AG08396 (cell line): Measurements from ENCODE around the gene CERS1.
A peak's percentile ranks its signal among the peaks of the same experiment; 100 is the strongest.

Experiments
- DNase-seq: peaks from one replicate; pipeline ENCODE4 v3.0.0; 2012; ENCODE audit warnings: low spot score, mixed read lengths

Gene CERS1, protein sequence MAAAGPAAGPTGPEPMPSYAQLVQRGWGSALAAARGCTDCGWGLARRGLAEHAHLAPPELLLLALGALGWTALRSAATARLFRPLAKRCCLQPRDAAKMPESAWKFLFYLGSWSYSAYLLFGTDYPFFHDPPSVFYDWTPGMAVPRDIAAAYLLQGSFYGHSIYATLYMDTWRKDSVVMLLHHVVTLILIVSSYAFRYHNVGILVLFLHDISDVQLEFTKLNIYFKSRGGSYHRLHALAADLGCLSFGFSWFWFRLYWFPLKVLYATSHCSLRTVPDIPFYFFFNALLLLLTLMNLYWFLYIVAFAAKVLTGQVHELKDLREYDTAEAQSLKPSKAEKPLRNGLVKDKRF

DNA sequence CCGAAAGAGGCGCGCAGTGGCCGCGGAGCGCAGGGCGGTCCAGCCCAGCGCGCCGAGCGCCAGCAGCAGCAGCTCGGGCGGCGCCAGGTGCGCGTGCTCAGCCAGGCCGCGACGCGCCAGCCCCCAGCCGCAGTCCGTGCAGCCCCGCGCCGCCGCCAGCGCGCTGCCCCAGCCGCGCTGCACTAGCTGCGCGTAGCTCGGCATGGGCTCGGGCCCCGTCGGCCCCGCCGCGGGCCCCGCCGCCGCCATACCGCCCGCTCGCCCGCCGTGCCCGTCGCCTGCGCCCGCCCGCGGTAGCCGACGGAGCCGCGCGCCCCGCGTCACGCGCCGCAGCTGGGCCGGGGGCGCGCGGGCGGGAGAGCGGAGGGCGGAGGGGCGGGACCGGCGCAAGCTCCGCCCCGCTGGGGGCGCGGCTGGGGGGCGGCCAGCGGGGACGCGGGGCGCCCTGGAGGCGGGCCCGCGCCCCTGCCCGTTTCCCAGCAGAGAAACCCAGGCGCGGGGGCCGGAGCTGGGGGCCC lies at the start of gene CERS1:
Gene CERS1, minus strand, starts transcription at position 335 of the 518 bp plus-strand sequence. Its CDS starts 86 bp downstream, at position 249.
- peak; percentile 60 for DNase-seq

DNA sequence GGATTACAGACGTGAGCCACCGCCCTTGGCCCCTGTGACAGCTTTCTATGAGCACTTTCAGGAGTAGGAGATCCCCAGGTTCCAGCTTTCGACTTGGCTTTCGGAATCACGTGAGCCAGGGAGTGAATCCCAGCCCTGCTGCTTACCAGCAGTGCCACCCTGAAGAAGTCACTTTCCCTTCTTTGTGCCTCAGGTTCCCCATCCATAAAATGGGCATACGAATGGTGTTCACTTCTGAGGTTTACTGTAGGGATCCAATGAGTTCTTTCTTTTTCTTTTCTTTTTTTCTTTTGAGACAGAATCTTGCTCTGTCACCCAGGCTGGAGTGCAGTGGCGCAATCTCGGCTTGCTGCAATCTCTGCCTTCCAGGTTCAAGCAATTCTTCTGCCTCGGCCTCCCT lies 49.3 kb upstream of the CERS1 start:
- DNase-seq, result no peak

DNA sequence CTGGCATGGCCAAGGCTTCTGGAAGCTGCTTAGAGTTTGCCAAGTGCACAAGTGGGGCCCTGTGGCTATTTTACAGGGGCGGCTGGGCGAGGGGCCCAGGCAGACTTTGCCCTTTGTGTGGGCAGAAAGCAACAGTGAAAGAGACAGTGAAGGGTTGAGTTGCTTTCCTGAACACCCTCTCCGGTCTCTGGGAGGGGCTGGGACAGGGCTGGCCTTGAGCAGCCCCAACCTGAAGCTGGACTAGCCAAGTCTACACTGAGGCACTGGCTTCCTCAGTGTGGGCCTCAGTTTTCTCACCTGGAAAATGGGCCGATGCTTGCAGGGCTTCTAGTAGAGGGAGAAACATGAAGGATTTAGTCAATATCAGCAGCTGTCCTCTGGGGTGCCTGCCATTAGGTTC lies 47.5 kb upstream of the CERS1 start:
- no peak for DNase-seq

GRCh38 chr19:18942692-18943091 lies 46.7 kb upstream of the CERS1 start:
- DNase-seq, result no peak

DNA sequence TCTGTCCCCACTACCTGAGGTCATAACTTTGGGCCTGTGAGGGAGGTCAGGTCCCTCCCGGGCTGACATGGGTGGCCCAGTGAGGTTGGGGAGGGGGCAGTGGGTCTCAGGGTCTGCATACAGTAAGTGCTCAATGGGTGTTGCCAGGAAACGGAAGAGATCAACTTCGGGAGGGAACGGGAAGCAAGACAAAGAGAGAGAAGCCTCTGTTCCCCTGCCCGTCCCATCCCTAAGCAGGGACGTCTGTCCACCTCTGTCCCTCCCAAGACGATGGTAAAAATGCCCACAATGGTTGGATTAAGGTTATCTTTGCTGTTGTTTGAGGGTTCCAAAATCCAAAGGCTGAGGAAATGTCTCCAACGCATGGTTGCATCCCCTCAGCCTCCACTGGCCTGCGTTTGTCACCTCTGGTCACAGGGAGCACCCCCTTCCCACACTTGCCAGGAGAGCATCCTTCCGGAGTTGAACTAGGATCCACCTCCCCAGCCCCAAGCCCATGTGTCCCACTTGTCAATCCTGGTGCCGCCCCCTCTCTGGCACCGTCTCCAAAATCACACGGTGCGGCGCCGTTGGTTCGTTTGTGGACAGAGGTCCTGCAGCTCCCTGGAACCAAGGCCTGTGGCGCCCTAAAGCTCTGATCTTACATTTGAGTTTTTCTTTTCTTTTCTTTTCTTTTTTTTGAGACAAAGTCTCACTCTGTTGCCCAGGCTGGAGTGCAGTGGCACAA lies 45.8 kb upstream of the CERS1 start:
- DNase-seq, result no peak

DNA sequence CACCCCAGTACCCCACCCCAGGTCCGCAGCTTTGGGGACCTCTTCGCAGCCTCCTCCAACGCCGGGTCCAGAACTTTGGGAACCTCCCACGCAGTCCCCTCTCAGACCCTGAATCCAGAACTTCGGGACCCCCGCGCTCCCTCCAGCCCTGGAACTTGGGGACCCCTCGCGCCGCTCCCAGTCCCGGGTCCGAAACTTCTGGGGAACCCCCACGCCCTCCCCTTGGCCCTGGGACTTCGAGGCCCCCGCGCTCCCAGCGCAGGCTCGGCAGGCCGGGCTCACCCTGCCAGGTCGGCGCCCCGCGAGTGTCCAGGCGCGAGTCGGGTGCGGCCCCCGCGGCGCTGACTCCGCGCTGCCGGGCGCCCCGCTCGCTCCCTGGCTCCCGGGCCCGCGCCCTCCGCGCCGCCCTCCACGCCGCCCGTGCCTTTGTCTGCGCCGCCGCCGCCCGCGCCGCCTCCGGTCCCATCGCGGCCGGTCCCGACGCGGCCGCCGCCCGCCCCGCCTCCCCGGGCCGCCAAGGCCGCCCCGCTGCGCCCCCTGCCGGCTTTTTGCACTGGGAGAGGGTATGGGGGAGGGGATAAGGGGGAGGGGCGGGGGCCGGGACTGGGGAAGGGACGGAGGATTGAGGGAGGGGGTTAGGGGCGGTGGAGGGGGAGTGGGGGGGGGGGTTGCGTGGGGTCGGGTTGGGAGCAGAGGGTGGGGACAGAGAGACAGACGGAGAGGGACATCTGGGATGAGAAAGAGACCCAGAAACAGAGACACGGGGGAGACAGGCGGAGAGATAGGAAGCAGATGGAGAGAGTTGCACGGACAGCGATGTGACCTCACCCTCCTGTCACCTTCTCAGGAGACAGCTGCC lies 45.0 kb upstream of the CERS1 start, which contains the start of gene HOMER3:
Gene HOMER3, minus strand, starts transcription at position 449 of the 859 bp plus-strand sequence. CDS start 2,235 bp downstream, outside the sequence.
- peak; percentile 95 for DNase-seq

DNA sequence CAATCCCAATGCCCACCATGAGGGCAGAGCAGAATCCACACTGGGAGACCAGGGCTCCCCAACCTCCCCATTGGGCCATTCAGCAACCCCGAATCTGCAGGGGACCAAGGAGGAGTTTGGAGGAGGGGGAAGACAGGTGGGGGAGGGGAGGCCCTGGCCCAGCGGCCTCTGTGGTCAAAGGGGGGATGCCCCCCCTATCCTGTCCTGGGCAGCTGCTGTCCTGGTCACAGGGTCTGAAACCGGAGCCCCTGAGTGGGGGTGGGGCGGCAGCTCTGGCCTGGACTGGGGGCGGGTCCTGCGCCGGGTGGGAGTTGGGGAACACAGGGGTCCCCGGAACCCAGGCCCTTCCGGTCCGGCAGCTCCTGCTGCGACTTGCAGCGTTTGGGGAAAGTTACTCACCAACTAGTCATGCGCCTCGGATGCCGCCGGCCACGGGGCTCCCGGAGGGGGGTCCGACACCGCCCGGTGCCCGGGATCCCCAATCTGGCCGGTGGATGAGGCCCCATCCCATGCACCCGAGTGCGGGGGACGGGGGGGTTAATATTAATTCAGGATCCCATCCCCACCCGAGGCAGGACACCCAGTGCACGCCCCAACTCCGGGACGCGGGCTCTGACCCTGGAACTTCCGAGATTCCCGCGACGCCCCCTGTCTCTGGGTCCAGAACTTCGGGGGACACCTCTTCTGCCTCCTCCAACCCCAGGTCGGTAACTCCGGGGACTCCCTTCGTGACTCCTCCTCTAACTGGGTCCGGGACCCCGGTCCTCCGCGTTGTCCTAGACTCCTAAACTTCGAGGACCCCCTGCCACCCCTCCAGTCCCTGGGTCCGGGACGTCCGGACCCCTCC lies 44.2 kb upstream of the CERS1 start:
- DNase-seq, result peak; percentile 86

DNA sequence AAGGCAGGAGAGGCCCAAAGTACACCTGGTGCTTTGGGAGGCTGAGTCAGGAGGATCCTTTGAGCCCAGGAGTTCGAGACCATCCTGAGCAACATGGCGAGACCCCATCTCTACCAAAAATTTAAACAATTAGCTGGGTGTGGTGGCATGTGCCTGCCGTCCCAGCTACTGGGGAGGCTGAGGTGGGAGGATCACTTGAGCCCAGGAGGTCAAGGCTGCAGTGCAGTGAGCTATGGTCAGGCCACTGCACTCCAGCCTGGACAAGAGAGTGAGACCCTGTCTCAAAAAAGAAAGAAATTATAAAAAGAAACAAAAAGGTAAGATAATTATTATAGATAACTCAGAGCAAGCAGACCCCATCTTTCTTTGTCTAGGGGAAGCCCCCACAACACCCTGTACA lies 43.2 kb upstream of the CERS1 start:
- no peak for DNase-seq

GRCh38 chr19:18933297-18933696 lies 37.3 kb upstream of the CERS1 start:
- no peak for DNase-seq

GRCh38 chr19:18932216-18932841 lies 36.4 kb upstream of the CERS1 start:
- peak; percentile 91 for DNase-seq

GRCh38 chr19:18931316-18932162 lies 35.6 kb upstream of the CERS1 start:
- no peak for DNase-seq

GRCh38 chr19:18929311-18929710 lies 33.4 kb upstream of the CERS1 start:
- no peak for DNase-seq

DNA sequence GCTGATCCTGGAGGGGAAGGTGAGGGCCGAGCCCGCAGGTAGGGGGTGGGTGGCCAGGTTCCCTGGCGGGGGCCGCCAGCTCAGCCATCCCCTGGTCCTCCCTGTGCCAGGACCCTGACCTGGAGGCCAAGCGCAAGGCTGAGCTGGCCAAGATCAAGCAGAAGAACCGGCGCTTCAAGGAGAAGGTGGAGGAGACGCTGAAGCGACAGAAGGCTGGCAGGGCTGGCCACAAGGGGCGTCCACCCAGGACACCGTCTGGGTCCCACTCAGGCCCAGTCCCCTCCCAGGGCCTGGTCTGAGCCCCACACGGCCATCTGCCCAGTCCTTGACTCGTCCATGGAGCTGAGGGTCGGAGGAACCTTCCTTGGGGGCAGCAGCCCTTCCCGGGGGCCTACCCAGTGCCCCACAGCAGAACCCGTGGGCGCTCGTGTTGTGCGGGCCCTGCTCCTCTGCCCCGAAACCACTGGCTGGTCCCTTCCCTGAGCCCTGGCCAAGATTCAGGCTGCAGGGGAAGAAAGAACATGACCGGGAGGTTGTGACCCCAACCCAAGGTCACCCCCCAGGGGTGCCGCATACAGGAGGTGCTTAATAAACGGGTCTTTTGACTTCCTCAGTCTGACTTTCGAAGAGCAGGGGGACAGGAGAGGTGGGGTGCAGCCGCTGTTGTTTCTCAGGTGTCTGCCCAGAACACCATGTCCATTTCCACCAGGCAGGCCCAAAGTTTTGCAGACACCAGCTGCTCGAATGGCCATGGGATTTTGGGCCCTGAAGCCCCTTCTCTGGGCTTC lies 32.3 kb upstream of the CERS1 start:
- no peak for DNase-seq

DNA sequence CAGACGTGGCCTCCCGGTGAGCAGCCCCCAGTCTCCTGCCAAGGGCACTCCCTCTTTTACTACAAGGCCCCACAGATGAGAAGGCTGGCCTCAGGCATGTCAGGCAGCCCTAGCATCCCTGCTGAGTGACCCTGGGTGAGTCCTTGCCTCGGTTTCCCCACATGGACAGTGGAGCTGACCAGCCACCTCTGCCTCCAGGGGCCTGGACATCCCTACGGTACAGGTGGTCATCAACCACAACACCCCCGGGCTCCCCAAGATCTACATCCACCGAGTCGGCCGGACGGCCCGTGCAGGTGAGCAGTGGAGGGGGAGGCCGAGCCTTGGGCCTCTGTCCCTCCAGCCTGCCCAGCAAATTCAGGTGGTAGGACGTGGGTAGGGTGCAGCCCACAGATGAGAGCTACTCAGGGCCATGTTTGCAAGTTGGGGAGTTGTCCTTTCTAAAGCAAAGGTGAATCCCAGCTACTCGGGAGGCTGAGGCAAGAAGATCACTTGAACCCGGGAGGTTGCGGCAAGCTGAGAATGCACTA lies 28.8 kb upstream of the CERS1 start:
- no peak for DNase-seq

DNA sequence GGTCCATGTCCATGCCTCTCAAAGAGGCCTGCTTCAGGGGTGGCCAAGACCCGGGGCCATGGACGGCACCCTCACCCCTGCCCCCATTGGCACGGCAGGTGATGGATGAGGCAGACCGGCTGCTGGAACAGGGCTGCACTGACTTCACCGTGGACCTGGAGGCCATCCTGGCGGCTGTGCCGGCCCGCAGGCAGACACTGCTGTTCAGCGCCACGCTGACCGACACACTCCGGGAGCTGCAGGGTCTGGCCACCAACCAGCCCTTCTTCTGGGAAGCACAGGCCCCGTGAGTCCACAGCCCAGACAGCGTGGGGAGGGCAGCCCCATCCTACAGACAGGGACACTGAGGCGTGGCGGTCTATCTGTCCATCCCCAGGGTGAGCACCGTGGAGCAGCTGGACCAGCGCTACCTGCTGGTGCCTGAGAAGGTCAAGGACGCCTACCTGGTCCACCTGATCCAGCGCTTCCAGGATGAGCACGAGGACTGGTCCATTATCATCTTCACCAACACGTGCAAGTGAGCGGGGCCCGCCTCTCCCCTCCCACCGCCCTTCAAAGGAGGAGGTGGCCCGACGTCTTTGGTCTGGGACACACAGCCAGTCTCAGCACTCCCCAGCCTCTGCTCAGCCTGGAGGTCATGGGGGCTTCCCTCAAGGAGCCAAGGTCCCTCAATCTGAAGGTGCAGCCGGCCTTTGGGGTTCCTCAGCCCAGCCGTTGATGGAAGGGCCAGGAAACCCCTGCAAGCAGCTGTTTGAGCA lies 26.4 kb upstream of the CERS1 start:
- DNase-seq, result no peak

- no peak for DNase-seq
These were observed 25.6 kb upstream of the CERS1 start for GRCh38 chr19:18921593-18921992.

GRCh38 chr19:18920400-18920799 lies 24.4 kb upstream of the CERS1 start:
- no peak for DNase-seq

GRCh38 chr19:18919900-18920214 lies 23.9 kb upstream of the CERS1 start:
- no peak for DNase-seq
